OCI-LY1 (cell line): ENCODE measurements around the gene TCP11.

ENCODE experiments used
- H2AFZ ChIP-seq: fragments of 200-600 bp; sonication (generic), shearing (Covaris generic); 2 replicates; pipeline ENCODE4 v1.6.0; 2014; ENCODE audit warnings: antibody characterized with exemption, mild to moderate bottlenecking, low read length
- H3F3A ChIP-seq: fragments of 200-600 bp; sonication (generic), shearing (Covaris generic); 2 replicates; pipeline ENCODE4 v1.6.0; 2014; ENCODE audit warnings: mild to moderate bottlenecking, antibody characterized with exemption, low read length, moderate library complexity; ENCODE audit not compliant: insufficient read depth
- H3K27ac ChIP-seq: fragments of 200-600 bp; sonication (generic); 2 replicates; pipeline ENCODE4 v1.5.1; 2014; ENCODE audit warnings: low read length, mixed run types, mild to moderate bottlenecking, low read depth; ENCODE audit not compliant: poor library complexity, severe bottlenecking
- H3K27me3 ChIP-seq: fragments of 200-600 bp; sonication (generic); 2 replicates; pipeline ENCODE4 v1.6.0; 2014; ENCODE audit warnings: antibody characterized with exemption, mild to moderate bottlenecking, low read length, moderate library complexity; ENCODE audit not compliant: insufficient read depth
- H3K36me3 ChIP-seq: fragments of 200-600 bp; sonication (generic); 2 replicates; pipeline ENCODE4 v1.6.1; 2014; ENCODE audit warnings: mild to moderate bottlenecking, antibody characterized with exemption, low read length, moderate library complexity, mixed read lengths; ENCODE audit not compliant: insufficient read depth
- H3K4me1 ChIP-seq: fragments of 200-600 bp; sonication (generic); 2 replicates; pipeline ENCODE4 v1.5.1; 2014; ENCODE audit warnings: mild to moderate bottlenecking, low read length, moderate library complexity; ENCODE audit not compliant: insufficient read depth, severe bottlenecking
- H3K4me2 ChIP-seq: fragments of 200-600 bp; sonication (generic), shearing (Covaris generic); 2 replicates; pipeline ENCODE4 v1.6.1; 2014; ENCODE audit warnings: low read length
- H3K4me3 ChIP-seq: fragments of 200-600 bp; sonication (generic); 2 replicates; pipeline ENCODE4 v1.5.1; 2014; ENCODE audit warnings: low read length, low read depth, mild to moderate bottlenecking, mixed read lengths; ENCODE audit not compliant: poor library complexity, severe bottlenecking
- H3K79me2 ChIP-seq: fragments of 200-600 bp; shearing (Covaris generic); 2 replicates; pipeline ENCODE4 v1.6.1; 2016; ENCODE audit warnings: mixed run types, low read length, mixed read lengths; ENCODE audit not compliant: insufficient read depth
- H3K9ac ChIP-seq: fragments of 200-600 bp; sonication (generic), shearing (Covaris generic); 2 replicates; pipeline ENCODE4 v1.6.1; 2014; ENCODE audit warnings: mild to moderate bottlenecking, low read length, mixed read lengths
- H3K9me2 ChIP-seq: fragments of 200-600 bp; sonication (generic), shearing (Covaris generic); 2 replicates; pipeline ENCODE4 v1.6.1; 2014; ENCODE audit warnings: low read depth, mild to moderate bottlenecking, low read length, mixed read lengths
- H3K9me3 ChIP-seq: fragments of 200-600 bp; shearing (Covaris generic); 2 replicates; pipeline ENCODE4 v1.6.1; 2014; ENCODE audit warnings: low read length, mixed read lengths
- H4K20me1 ChIP-seq: fragments of 200-600 bp; sonication (generic), shearing (Covaris generic); 2 replicates; pipeline ENCODE4 v1.6.0; 2016; ENCODE audit warnings: mild to moderate bottlenecking, low read length; ENCODE audit not compliant: insufficient read depth
- EZH2 ChIP-seq: fragments of 200-600 bp; sonication (generic), shearing (Covaris generic); IDR thresholded peaks from 2 replicates; pipeline ENCODE4 v1.8.0; 2017; ENCODE audit warnings: borderline replicate concordance, mixed run types, mild to moderate bottlenecking, antibody characterized with exemption, low read length, moderate library complexity, mixed read lengths
- TF ChIP-seq, protein P1 (sequence below): fragments of 200-600 bp; sonication (generic), shearing (Covaris generic); IDR thresholded peaks from 2 replicates; pipeline ENCODE4 v1.5.1; 2017; ENCODE audit warnings: mild to moderate bottlenecking, antibody characterized with exemption, low read length, moderate library complexity, mixed read lengths

Gene TCP11

DNA sequence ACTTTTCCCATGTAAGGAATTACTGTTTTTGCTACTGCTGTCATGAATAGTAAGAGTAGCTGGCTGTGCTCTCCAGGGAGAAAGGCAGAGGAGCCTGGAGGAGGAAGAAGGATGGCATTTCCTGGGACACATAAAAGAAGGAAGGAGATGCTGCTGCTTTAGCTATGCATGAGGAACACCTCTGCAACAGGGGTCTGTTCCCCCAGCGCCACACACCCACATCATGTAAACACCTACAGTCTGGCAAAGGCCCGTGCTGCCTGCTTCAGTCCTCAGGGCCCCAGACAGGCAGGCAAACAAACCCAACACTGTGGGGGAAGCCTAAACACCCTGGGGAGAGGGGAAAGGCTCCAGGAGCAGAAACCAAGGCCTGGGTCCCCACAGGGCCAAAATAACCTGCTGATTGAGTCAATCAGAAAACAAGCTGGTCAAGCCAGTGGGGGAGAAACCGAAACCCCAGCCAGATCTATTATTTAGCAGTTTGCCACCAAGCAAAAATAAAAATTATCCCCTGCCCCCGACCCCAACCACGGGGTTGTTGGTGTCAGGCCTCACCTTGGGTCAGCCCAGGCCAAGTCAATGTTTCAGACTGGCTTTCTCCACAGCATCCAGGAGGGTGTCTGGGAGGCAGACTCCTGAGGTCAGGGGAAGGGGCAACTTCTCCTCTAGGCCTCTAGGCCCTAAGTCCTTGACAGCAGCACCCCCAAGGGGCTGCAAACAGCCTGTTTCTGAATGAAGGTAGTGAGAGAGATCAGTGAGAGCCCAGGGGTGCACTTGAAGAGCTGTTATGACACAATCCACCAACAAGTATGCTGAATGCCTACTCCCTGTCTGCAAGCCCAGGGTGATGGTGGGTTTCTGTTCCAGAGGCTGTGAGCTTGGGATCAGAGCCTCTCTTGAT, 38.0 kb upstream of the TCP11 start:
- Histone ChIP-seq H3K4me1 (no peaks in the 10 kb centered on the region), H3K79me2 (no peaks in the 10 kb centered on the region), H3K9me2 (no peaks in the 10 kb centered on the region), H4K20me1 (no peaks in the 10 kb centered on the region), H3K36me3 (no peaks in the 10 kb centered on the region), H3K4me3 (no peak overlapping the region), H3K4me2 (no peak overlapping the region), H3K9ac (no peak overlapping the region), H3K27ac (no peak overlapping the region), H2AFZ (no peak overlapping the region), H3K9me3 (no peaks in the 10 kb centered on the region), H3F3A (no peaks in the 10 kb centered on the region), H3K27me3 (no peaks in the 10 kb centered on the region)
- TF ChIP-seq, protein P1, sequence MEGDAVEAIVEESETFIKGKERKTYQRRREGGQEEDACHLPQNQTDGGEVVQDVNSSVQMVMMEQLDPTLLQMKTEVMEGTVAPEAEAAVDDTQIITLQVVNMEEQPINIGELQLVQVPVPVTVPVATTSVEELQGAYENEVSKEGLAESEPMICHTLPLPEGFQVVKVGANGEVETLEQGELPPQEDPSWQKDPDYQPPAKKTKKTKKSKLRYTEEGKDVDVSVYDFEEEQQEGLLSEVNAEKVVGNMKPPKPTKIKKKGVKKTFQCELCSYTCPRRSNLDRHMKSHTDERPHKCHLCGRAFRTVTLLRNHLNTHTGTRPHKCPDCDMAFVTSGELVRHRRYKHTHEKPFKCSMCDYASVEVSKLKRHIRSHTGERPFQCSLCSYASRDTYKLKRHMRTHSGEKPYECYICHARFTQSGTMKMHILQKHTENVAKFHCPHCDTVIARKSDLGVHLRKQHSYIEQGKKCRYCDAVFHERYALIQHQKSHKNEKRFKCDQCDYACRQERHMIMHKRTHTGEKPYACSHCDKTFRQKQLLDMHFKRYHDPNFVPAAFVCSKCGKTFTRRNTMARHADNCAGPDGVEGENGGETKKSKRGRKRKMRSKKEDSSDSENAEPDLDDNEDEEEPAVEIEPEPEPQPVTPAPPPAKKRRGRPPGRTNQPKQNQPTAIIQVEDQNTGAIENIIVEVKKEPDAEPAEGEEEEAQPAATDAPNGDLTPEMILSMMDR: no peak
- no peak for TF ChIP-seq EZH2

DNA sequence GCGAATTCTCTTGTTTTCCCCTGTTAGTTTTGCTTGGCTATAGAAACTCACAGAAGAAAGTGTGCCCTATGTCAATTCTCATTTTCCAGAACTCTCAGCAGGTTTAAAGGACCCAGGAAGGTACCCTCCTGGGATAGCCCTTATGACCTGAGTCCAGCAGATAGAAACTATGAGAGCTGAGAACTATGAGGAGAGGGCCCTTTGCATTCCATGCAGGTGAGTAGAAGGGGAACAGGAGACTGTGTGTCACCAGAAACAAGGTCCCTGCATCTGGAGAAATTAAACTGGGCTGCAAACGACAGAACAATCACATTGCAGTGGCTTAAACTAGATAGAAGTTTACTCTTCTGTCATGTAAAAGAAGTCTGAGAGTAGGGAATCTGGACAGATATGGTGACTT, 36.9 kb upstream of the TCP11 start:
- H3K9me3 ChIP-seq: no peaks in the 10 kb centered on the region
- no peak overlapping the region for H2AFZ ChIP-seq
- H4K20me1 ChIP-seq: no peaks in the 10 kb centered on the region
- TF ChIP-seq, protein P1: no peak
- no peak for TF ChIP-seq EZH2
- no peaks in the 10 kb centered on the region for H3K4me1 ChIP-seq
- no peaks in the 10 kb centered on the region for H3K27me3 ChIP-seq
- H3K4me3 ChIP-seq: no peak overlapping the region
- H3K9ac ChIP-seq: no peak overlapping the region
- H3K27ac ChIP-seq: no peak overlapping the region
- no peaks in the 10 kb centered on the region for H3K79me2 ChIP-seq
- H3K36me3 ChIP-seq: no peaks in the 10 kb centered on the region
- H3F3A ChIP-seq: no peaks in the 10 kb centered on the region
- H3K4me2 ChIP-seq: no peak overlapping the region
- no peaks in the 10 kb centered on the region for H3K9me2 ChIP-seq

DNA sequence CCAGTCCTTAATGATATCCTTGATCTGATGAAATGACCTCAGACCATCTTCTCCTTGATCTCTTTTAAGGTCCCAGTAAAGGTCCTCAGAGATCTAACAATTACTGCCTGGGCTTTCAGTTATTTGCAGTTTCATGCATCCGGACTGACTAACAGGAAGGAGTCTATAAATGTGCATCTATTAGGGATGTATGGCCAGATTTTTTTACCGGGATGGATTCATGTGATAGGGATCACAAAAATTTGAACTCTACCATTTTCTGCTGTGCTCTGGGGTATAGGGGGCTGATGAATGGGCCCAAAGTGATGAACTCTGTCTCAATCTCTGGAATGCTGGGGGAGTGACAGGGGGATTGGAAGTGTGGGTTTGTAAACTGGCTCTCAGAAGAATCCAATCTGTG, 36.5 kb upstream of the TCP11 start:
- H3K27me3 ChIP-seq: no peaks in the 10 kb centered on the region
- no peaks in the 10 kb centered on the region for H3K9me3 ChIP-seq
- no peak overlapping the region for H2AFZ ChIP-seq
- TF ChIP-seq, protein P1: no peak
- no peak for TF ChIP-seq EZH2
- H3K9ac ChIP-seq: no peak overlapping the region
- H3K36me3 ChIP-seq: no peaks in the 10 kb centered on the region
- H3K4me3 ChIP-seq: no peak overlapping the region
- H3K27ac ChIP-seq: no peak overlapping the region
- no peaks in the 10 kb centered on the region for H3K9me2 ChIP-seq
- no peaks in the 10 kb centered on the region for H3K4me1 ChIP-seq
- H4K20me1 ChIP-seq: no peaks in the 10 kb centered on the region
- no peaks in the 10 kb centered on the region for H3F3A ChIP-seq
- no peak overlapping the region for H3K4me2 ChIP-seq
- no peaks in the 10 kb centered on the region for H3K79me2 ChIP-seq
